ENCODE measurements around the gene CDC20.
A peak's percentile ranks its signal among the peaks of the same experiment; 100 is the strongest.

CDC20 gene

DNA sequence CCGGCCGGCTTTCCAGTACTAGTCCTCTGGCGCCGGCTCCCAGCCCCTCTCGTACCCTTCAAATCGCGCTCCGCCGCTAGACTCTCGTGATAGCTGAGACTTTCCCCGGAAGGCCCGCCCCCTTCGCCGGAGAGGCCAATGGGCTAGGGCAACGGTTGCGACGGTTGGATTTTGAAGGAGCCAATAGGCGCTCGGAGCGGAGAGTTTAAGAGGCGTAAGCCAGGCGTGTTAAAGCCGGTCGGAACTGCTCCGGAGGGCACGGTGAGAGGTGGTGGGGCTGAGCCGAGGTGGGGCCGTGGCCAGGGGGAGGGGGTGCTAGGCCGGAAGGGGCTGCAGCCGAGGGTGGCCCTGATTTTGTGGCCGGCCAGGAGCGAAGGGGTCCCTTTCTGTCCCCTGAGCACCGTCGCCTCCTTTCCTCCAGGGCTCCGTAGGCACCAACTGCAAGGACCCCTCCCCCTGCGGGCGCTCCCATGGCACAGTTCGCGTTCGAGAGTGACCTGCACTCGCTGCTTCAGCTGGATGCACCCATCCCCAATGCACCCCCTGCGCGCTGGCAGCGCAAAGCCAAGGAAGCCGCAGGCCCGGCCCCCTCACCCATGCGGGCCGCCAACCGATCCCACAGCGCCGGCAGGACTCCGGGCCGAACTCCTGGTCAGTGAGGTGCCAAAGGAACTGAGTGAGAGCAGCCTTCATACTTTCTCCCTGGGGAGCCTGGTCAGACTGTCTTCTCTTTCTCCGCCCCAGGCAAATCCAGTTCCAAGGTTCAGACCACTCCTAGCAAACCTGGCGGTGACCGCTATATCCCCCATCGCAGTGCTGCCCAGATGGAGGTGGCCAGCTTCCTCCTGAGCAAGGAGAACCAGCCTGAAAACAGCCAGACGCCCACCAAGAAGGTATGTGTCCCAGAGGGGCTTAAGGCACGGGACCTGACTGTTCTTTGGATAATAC, at the start of gene CDC20:
CDC20 (plus strand) TSS at position 236 of the 948 bp plus-strand sequence; CDS start at position 471, 235 bp downstream.
- Histone ChIP-seq H3K4me1 (ENCODE audit: insufficient read depth, low read length) (peaks cover 12% of the 10 kb centered on the region; the same call in 1 of the 2 replicates), H3K4me3 (ENCODE audit: low read length) (peak within 1 kb of the TSS; percentile 80), H3K9me3 (ENCODE audit: insufficient read depth, low read depth, low read length) (no peaks in the 10 kb centered on the region), H3K9ac (ENCODE audit: low read depth, low read length) (peak within 1 kb of the TSS; percentile 97), H3K27ac (ENCODE audit: low read length) (peak within 1 kb of the TSS; percentile 85), H3K36me3 (ENCODE audit: insufficient read depth, low read depth, low read length) (peaks cover 48% of the 10 kb centered on the region), H3K27me3 (ENCODE audit: insufficient read depth, low read length) (no peaks in the 10 kb centered on the region)

GRCh38 chr1:43309405-43310025, 49.3 kb upstream of the CDC20 start:
- Histone ChIP-seq H3K27me3 (ENCODE audit: insufficient read depth, low read length) (no peaks in the 10 kb centered on the region), H3K9me3 (ENCODE audit: insufficient read depth, low read depth, low read length) (no peaks in the 10 kb centered on the region), H3K4me3 (ENCODE audit: low read length) (no peak overlapping the region), H3K27ac (ENCODE audit: low read length) (no peak overlapping the region), H3K4me1 (ENCODE audit: insufficient read depth, low read length) (no peaks in the 10 kb centered on the region), H3K36me3 (ENCODE audit: insufficient read depth, low read depth, low read length) (no peaks in the 10 kb centered on the region), H3K9ac (ENCODE audit: low read depth, low read length) (no peak overlapping the region)

DNA sequence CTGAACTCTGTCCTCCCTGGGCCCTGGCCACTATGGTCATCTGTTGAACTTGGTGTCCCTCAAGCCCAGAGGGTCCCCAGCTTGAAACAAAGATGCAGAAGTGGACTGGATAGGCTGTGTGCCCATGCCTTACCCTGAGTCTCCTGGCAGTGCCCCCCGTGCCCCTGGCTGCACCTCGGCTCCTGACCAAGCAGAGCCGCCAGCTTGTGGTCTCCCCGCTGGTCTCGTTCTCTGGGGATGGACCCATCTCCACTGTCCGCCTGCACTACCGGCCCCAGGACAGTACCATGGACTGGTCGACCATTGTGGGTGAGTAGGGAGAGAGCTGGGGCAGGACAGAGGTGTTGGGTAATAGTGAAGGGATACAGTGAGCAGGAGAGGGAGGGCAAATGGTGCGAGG, 47.3 kb upstream of the CDC20 start:
- Histone ChIP-seq H3K36me3 (ENCODE audit: insufficient read depth, low read depth, low read length) (no peaks in the 10 kb centered on the region), H3K9ac (ENCODE audit: low read depth, low read length) (no peak overlapping the region), H3K27me3 (ENCODE audit: insufficient read depth, low read length) (no peaks in the 10 kb centered on the region), H3K4me1 (ENCODE audit: insufficient read depth, low read length) (no peaks in the 10 kb centered on the region), H3K27ac (ENCODE audit: low read length) (no peak overlapping the region), H3K4me3 (ENCODE audit: low read length) (no peak overlapping the region), H3K9me3 (ENCODE audit: insufficient read depth, low read depth, low read length) (no peaks in the 10 kb centered on the region)

GRCh38 chr1:43312212-43312623, 46.6 kb upstream of the CDC20 start:
- H3K27me3 ChIP-seq (ENCODE audit: insufficient read depth, low read length): no peaks in the 10 kb centered on the region

GRCh38 chr1:43312663-43313515, 45.9 kb upstream of the CDC20 start:
- H3K27ac ChIP-seq (ENCODE audit: low read length): no peak overlapping the region
- H3K4me3 ChIP-seq (ENCODE audit: low read length): no peak overlapping the region
- no peaks in the 10 kb centered on the region for H3K4me1 ChIP-seq (ENCODE audit: insufficient read depth, low read length)
- H3K9me3 ChIP-seq (ENCODE audit: insufficient read depth, low read depth, low read length): no peaks in the 10 kb centered on the region
- H3K36me3 ChIP-seq (ENCODE audit: insufficient read depth, low read depth, low read length): no peaks in the 10 kb centered on the region
- H3K9ac ChIP-seq (ENCODE audit: low read depth, low read length): no peak overlapping the region
- no peaks in the 10 kb centered on the region for H3K27me3 ChIP-seq (ENCODE audit: insufficient read depth, low read length)

More at GRCh38 chr1:43312212-43312623, 46.6 kb upstream of the CDC20 start:
- no peaks in the 10 kb centered on the region for H3K4me1 ChIP-seq (ENCODE audit: insufficient read depth, low read length)
- H3K4me3 ChIP-seq (ENCODE audit: low read length): no peak overlapping the region
- H3K36me3 ChIP-seq (ENCODE audit: insufficient read depth, low read depth, low read length): no peaks in the 10 kb centered on the region
- H3K27ac ChIP-seq (ENCODE audit: low read length): no peak overlapping the region
- H3K9me3 ChIP-seq (ENCODE audit: insufficient read depth, low read depth, low read length): no peaks in the 10 kb centered on the region
- no peak overlapping the region for H3K9ac ChIP-seq (ENCODE audit: low read depth, low read length)

DNA sequence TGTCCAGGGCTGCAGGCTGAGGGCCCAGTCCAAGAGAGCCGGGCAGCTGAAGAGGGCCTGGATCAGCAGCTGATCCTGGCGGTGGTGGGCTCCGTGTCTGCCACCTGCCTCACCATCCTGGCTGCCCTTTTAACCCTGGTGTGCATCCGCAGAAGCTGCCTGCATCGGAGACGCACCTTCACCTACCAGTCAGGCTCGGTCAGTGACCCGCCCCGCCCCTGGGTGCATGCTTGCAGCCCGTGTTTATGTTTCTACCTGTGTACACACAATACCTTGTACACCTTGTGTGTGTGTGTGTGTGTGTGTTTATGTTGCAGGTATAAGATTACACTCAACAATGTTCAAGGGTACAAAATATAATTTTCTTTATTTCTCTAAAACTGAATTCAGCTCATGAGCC, 45.0 kb upstream of the CDC20 start:
- Histone ChIP-seq H3K27me3 (ENCODE audit: insufficient read depth, low read length) (no peaks in the 10 kb centered on the region), H3K36me3 (ENCODE audit: insufficient read depth, low read depth, low read length) (no peaks in the 10 kb centered on the region), H3K4me1 (ENCODE audit: insufficient read depth, low read length) (no peaks in the 10 kb centered on the region), H3K27ac (ENCODE audit: low read length) (no peak overlapping the region), H3K4me3 (ENCODE audit: low read length) (no peak overlapping the region), H3K9ac (ENCODE audit: low read depth, low read length) (no peak overlapping the region), H3K9me3 (ENCODE audit: insufficient read depth, low read depth, low read length) (no peaks in the 10 kb centered on the region)

GRCh38 chr1:43314233-43314632, 44.5 kb upstream of the CDC20 start:
- no peaks in the 10 kb centered on the region for H3K27me3 ChIP-seq (ENCODE audit: insufficient read depth, low read length)
- H3K9me3 ChIP-seq (ENCODE audit: insufficient read depth, low read depth, low read length): no peaks in the 10 kb centered on the region
- H3K36me3 ChIP-seq (ENCODE audit: insufficient read depth, low read depth, low read length): no peaks in the 10 kb centered on the region
- H3K9ac ChIP-seq (ENCODE audit: low read depth, low read length): no peak overlapping the region
- no peaks in the 10 kb centered on the region for H3K4me1 ChIP-seq (ENCODE audit: insufficient read depth, low read length)
- no peak overlapping the region for H3K4me3 ChIP-seq (ENCODE audit: low read length)
- H3K27ac ChIP-seq (ENCODE audit: low read length): no peak overlapping the region

DNA sequence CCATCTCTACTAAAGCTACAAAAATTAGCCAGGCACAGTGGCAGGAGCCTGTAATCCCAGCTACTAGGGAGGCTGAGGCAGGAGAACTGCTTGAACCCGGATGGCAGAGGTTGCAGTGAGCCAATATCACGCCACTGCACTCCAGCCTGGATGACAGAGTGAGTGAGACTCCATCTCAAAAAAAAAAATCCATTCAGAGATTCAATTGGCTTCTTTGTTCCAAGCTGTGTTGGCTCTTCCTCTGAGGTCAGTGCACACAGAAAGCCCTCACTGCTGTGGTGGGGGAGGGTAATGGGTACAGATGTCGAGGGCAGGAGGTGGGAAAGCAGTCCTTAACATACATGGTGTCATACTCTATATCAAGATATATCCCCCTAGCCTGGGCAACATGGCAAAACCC, 43.3 kb upstream of the CDC20 start:
- no peaks in the 10 kb centered on the region for H3K27me3 ChIP-seq (ENCODE audit: insufficient read depth, low read length)
- no peaks in the 10 kb centered on the region for H3K4me1 ChIP-seq (ENCODE audit: insufficient read depth, low read length)

GRCh38 chr1:43315963-43316737, 42.6 kb upstream of the CDC20 start:
- no peak overlapping the region for H3K9ac ChIP-seq (ENCODE audit: low read depth, low read length)
- H3K4me1 ChIP-seq (ENCODE audit: insufficient read depth, low read length): no peaks in the 10 kb centered on the region
- H3K27ac ChIP-seq (ENCODE audit: low read length): no peak overlapping the region
- no peaks in the 10 kb centered on the region for H3K36me3 ChIP-seq (ENCODE audit: insufficient read depth, low read depth, low read length)
- no peaks in the 10 kb centered on the region for H3K27me3 ChIP-seq (ENCODE audit: insufficient read depth, low read length)
- H3K4me3 ChIP-seq (ENCODE audit: low read length): no peak overlapping the region
- no peaks in the 10 kb centered on the region for H3K9me3 ChIP-seq (ENCODE audit: insufficient read depth, low read depth, low read length)

More for the DNA sequence above, 43.3 kb upstream of the CDC20 start:
- Histone ChIP-seq H3K4me3 (ENCODE audit: low read length) (no peak overlapping the region), H3K36me3 (ENCODE audit: insufficient read depth, low read depth, low read length) (no peaks in the 10 kb centered on the region), H3K9ac (ENCODE audit: low read depth, low read length) (no peak overlapping the region), H3K9me3 (ENCODE audit: insufficient read depth, low read depth, low read length) (no peaks in the 10 kb centered on the region), H3K27ac (ENCODE audit: low read length) (no peak overlapping the region)

DNA sequence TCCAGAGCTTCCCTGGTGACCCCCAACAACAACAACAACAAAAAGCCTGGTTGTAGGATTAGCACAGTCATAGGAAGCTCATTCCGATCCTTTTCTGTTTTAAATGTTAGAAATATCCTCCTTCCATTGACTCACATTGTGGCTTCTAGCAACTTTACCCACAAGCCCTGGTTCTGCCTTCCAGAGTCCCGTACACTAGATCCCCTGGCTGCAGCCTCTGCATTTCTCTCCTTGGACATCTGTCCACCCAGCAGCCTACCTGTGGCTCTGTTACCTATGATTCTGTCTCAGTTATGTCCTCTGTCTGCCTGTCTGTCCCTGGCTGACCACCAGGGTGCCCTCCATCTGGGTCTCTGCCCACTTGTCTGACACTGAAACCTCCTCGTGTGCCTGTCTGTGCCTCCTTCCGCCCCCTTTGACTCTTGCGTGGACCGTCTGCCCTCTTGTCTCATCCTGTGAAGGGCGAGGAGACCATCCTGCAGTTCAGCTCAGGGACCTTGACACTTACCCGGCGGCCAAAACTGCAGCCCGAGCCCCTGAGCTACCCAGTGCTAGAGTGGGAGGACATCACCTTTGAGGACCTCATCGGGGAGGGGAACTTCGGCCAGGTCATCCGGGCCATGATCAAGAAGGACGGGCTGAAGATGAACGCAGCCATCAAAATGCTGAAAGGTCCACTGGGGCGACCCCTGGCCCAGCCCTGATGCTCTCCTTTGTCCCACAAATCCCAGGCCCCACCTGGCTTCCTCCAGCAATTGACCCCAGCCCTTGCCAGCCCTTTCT, 41.9 kb upstream of the CDC20 start:
- H3K27ac ChIP-seq (ENCODE audit: low read length): no peak overlapping the region
- H3K36me3 ChIP-seq (ENCODE audit: insufficient read depth, low read depth, low read length): no peaks in the 10 kb centered on the region
- H3K9ac ChIP-seq (ENCODE audit: low read depth, low read length): no peak overlapping the region
- H3K4me3 ChIP-seq (ENCODE audit: low read length): no peak overlapping the region
- no peaks in the 10 kb centered on the region for H3K9me3 ChIP-seq (ENCODE audit: insufficient read depth, low read depth, low read length)
- H3K27me3 ChIP-seq (ENCODE audit: insufficient read depth, low read length): no peaks in the 10 kb centered on the region
- no peaks in the 10 kb centered on the region for H3K4me1 ChIP-seq (ENCODE audit: insufficient read depth, low read length)
